Measurements from ENCODE around the gene TECPR2.

TECPR2 gene

DNA sequence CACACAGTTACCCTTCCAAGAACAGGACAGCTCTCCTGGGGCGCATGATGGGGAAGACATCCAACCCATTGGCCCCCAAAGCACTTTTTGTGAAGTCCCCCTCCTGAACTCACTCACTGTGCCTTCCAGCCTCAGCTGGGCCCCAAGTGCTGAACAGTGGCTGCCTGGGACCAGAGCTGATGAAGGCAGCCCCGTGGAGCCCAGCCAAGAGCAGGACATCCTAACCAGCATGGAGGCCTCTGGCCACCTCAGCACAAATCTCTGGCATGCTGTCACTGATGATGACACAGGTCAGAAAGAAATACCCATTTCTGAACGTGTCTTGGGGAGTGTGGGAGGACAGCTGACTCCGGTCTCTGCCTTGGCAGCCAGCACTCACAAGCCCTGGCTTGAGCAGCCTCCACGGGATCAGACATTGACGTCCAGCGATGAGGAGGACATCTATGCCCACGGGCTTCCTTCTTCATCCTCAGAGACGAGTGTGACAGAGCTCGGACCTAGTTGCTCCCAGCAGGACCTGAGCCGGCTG, 72.0 kb downstream of the TECPR2 start:
- no peak for DNase-seq
- no peak for TF ChIP-seq POLR2A (IDR thresholded peaks at IDR 0.05; ENCODE audit: low read length)
- no peak for TF ChIP-seq GATA1 (IDR thresholded peaks at IDR 0.05; ENCODE audit: low read depth, low read length)

DNA sequence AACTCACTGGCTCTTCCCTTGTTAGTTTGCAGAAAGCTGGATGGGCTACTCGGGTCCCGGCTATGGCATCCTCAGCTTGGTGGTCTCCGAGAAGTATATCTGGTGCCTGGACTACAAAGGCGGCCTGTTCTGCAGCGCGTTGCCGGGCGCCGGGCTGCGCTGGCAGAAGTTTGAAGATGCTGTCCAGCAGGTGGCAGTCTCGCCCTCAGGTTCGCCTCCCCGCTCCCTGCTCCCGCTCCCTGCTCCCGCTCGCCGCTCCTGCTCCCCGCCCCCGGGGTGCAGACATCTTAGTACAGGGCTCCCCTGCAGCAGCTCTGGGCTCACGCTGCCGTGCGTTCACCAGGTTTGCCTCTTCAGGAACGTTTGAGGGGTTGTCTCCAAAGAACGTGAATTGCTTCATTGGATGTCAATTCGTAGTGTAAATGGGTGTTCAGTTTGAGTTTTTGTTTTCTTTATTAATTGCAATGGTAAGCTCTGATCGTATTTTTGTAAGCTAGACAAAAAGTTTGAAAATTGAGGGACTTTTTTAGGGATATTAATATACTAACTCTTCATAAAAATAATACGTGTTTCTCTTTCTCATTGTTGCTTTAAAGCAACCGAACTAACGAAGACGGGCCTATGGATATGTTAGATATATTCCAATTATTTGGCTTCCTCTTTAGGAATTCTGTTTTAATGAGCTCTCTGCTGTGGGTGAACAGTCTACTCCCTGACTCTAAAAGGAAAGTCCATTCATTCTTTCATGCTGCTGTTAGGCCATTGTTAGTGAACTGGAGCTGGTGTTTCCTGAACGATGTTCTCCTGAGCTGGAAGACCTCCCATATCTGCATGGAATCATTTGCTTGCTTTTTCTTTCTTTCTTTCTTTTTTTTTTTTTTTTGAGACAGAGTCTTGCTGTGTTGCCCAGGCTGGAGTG, 75.5 kb downstream of the TECPR2 start:
- no peak for TF ChIP-seq POLR2A (IDR thresholded peaks at IDR 0.05; ENCODE audit: low read length)
- TF ChIP-seq GATA1 (IDR thresholded peaks at IDR 0.05; ENCODE audit: low read depth, low read length) = no peak
- DNase-seq = peak; percentile 86 to 92

DNA sequence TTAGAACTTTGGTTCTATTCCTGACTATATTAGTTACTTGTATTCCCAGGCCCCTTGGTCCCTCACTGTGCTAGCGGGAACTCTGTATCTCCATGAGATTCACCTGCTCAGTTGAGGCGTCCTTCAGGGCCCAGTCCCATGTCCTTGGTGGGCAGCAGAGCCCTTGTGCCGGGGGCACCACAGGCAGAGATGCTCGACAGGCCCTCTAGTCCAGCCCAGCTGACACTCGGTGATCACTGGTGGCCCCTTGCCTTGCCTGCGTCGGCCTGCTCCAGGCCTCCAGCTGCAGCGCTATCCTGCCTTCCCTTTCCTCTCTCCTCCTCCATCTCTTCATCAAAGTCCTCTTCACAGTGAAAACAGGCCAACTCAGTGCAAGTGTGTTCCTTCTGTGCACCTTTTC, 76.8 kb downstream of the TECPR2 start:
- no peak for DNase-seq
- no peak for TF ChIP-seq POLR2A (IDR thresholded peaks at IDR 0.05; ENCODE audit: low read length)
- no peak for TF ChIP-seq GATA1 (IDR thresholded peaks at IDR 0.05; ENCODE audit: low read depth, low read length)

DNA sequence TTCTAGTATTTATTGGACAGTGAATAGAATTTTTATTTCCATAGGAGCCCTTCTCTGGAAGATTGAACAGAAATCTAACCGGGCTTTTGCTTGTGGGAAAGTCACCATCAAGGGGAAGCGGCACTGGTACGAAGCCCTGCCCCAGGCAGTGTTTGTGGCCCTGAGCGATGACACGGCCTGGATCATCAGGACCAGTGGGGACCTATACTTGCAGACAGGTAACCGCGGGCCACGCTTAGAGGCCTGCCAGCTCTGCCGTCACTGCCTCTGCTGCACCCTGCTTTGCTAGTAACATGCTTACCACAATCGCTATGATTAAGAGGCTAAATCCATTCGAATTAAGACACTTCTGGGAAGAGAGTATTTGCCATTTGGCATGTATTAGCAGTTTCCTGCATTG, 77.7 kb downstream of the TECPR2 start:
- no peak for DNase-seq

DNA sequence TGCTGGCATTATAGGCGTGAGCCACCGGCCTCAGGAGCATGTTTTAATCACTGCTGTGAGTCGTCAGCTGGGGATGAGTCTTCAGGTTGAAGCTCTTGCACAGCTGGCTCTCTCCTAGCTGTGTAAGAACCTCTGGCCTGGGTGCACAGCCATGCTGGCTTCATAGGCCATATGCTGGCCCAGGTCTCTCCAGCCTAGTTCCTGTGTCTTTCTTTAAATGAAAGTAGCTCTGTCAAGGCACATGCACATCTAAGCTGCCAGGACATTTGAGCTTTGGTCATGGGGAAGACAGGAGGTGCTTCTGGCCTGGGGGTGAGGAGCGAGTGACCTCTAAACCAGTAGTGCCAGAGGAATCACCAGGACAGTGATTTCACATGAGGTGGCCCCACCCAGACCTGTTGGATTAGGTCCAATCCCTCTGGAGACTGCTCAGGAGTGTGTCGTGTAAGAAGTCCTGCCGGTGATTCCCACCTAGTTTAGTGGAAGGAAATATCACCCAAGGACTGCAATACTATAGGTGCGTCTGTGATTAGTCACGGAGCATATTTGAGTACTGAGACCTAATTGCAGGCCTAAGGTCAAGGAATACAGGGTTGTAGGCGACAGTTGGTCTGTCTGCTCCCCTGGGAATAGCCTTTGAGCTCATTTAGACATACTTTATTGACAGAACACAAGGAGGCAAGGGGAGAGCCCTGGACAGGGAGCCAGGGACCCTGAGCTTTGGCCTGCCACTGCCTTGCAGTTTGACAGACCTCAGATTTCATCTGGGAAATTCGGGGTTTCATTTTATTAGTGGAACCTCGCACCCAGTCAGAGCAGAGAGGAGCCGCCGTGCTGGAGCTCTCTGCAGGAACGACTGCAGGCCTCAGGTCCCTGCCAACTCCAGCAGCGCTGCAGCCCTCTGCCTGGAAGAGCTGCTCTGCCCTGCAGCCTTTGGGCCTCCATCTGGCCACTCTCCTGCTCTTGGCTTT, 79.8 kb downstream of the TECPR2 start:
- DNase-seq = no peak
- no peak for TF ChIP-seq GATA1 (IDR thresholded peaks at IDR 0.05; ENCODE audit: low read depth, low read length)
- no peak for TF ChIP-seq POLR2A (IDR thresholded peaks at IDR 0.05; ENCODE audit: low read length)

More for the DNA sequence above, 77.7 kb downstream of the TECPR2 start:
- TF ChIP-seq POLR2A (IDR thresholded peaks at IDR 0.05; ENCODE audit: low read length) (no peak), GATA1 (IDR thresholded peaks at IDR 0.05; ENCODE audit: low read depth, low read length) (no peak)

- TF ChIP-seq POLR2A (IDR thresholded peaks at IDR 0.05; ENCODE audit: low read length) (no peak), GATA1 (IDR thresholded peaks at IDR 0.05; ENCODE audit: low read depth, low read length) (no peak)
- no peak for DNase-seq
Observed at GRCh38 chr14:102445066-102445465, 82.3 kb downstream of the TECPR2 start.

- TF ChIP-seq GATA1 (IDR thresholded peaks at IDR 0.05; ENCODE audit: low read depth, low read length) (no peak), POLR2A (IDR thresholded peaks at IDR 0.05; ENCODE audit: low read length) (no peak)
- DNase-seq = no peak
Observed at GRCh38 chr14:102445641-102446040, 82.9 kb downstream of the TECPR2 start.

GRCh38 chr14:102450206-102451063, 87.7 kb downstream of the TECPR2 start:
- DNase-seq = no peak
- TF ChIP-seq POLR2A (IDR thresholded peaks at IDR 0.05; ENCODE audit: low read length) (no peak), GATA1 (IDR thresholded peaks at IDR 0.05; ENCODE audit: low read depth, low read length) (no peak)

DNA sequence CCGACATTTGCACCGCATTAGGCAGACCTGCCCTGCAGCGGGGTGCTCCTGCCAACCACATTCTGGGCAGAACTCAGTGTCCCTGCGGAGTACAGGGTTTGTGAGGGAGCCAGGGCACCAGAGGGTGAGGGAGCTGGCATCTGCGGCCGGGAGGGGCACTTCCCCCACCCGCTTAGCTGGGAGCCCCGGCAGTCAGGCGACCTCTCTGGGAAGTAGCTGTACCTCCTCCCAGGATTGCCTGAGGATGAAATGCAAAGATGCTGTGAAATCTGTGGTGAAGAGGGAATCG, 88.3 kb downstream of the TECPR2 start:
- TF ChIP-seq GATA1 (IDR thresholded peaks at IDR 0.05; ENCODE audit: low read depth, low read length) (no peak), POLR2A (IDR thresholded peaks at IDR 0.05; ENCODE audit: low read length) (no peak)
- DNase-seq = no peak

DNA sequence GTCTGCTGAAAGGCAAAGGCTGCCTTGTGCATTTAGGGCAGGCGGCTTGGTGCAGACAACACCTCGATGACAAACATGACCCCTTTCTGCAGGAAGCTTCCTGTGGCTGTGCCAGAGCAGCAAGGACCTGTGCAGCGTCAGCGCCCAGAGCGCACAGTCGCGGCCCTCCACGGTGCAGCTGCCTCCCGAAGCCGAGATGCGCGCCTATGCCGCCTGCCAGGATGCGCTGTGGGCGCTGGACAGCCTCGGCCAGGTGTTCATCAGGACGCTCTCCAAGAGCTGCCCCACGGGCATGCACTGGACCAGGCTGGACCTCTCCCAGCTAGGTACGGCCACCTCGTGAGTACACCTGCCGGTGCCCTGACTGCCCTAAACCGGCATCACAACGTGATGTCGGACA, 89.6 kb downstream of the TECPR2 start:
- TF ChIP-seq POLR2A (IDR thresholded peaks at IDR 0.05; ENCODE audit: low read length) = no peak
- TF ChIP-seq GATA1 (IDR thresholded peaks at IDR 0.05; ENCODE audit: low read depth, low read length) = no peak
- no peak for DNase-seq

GRCh38 chr14:102454711-102455110, 92.0 kb downstream of the TECPR2 start:
- TF ChIP-seq POLR2A (IDR thresholded peaks at IDR 0.05; ENCODE audit: low read length) (no peak), GATA1 (IDR thresholded peaks at IDR 0.05; ENCODE audit: low read depth, low read length) (no peak)
- DNase-seq = no peak

DNA sequence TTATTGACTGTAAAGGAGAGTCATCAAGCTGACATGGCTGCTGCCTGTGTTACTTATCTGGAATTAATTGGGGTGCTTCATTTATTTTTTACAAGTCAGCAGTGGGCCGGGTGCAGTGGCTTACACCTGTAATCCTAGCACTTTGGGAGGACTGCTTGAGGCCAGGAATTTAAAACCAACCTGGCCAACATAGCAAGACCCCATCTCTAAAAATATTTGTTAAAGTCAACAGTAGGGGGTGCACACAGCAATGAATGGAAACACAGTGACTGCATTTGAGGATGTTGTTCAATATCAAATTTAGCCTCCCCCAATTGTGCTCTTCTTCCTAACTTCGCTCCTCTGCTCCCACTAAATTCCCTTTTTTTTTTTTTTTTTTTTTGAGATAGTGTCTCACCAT, 94.8 kb downstream of the TECPR2 start:
- TF ChIP-seq POLR2A (IDR thresholded peaks at IDR 0.05; ENCODE audit: low read length) (no peak), GATA1 (IDR thresholded peaks at IDR 0.05; ENCODE audit: low read depth, low read length) (no peak)

More for the DNA sequence above, 94.8 kb downstream of the TECPR2 start:
- DNase-seq = peak; percentile 16 to 27

All from erythroblast (primary cell).